H9 (cell line): ENCODE data around the gene ZNF688. TPM values are rescaled to one million over a fixed set of nuclear protein-coding genes. Genes with fewer than 3 reads are reported as not detected.

Experiments used
- DNase-seq: peaks from one replicate; pipeline ENCODE4 v3.0.0-alpha.2; 2017
- H2AFZ ChIP-seq: one replicate; pipeline ENCODE4 v1.6.1; 2013; ENCODE audit warnings: mild to moderate bottlenecking, low read length, control low read depth, moderate library complexity
- H2AK5ac ChIP-seq: 2 replicates; pipeline ENCODE4 v1.6.1; 2013; ENCODE audit warnings: low read length, control low read depth, mixed read lengths; ENCODE audit not compliant: insufficient read length
- H2BK120ac ChIP-seq: one replicate; pipeline ENCODE4 v1.6.1; 2013; ENCODE audit warnings: low read depth, mild to moderate bottlenecking, low read length, control low read depth, inconsistent platforms; ENCODE audit not compliant: poor library complexity, severe bottlenecking
- H2BK12ac ChIP-seq: 2 replicates; pipeline ENCODE4 v1.6.1; 2013; ENCODE audit warnings: low read length, control low read depth, mixed read lengths, low read depth; ENCODE audit not compliant: insufficient read length
- H2BK15ac ChIP-seq: 2 replicates; pipeline ENCODE4 v1.6.1; 2013; ENCODE audit warnings: low read depth, low read length, control low read depth
- H2BK20ac ChIP-seq: one replicate; pipeline ENCODE4 v1.6.1; 2013; ENCODE audit warnings: low read depth, mild to moderate bottlenecking, low read length, control low read depth, inconsistent platforms; ENCODE audit not compliant: poor library complexity, severe bottlenecking
- H2BK5ac ChIP-seq: 2 replicates; pipeline ENCODE4 v1.6.1; 2013; ENCODE audit warnings: low read length, control low read depth, mixed read lengths; ENCODE audit not compliant: insufficient read length
- H3K14ac ChIP-seq: 2 replicates; pipeline ENCODE4 v1.6.1; 2013; ENCODE audit warnings: low read length, control low read depth; ENCODE audit not compliant: insufficient read depth
- H3K18ac ChIP-seq: 2 replicates; pipeline ENCODE4 v1.6.1; 2013; ENCODE audit warnings: low read depth, mild to moderate bottlenecking, mixed read lengths, low read length, control low read depth; ENCODE audit not compliant: insufficient read length
- H3K23ac ChIP-seq: 2 replicates; pipeline ENCODE4 v1.6.1; 2013; ENCODE audit warnings: low read length, control low read depth, mixed read lengths, low read depth; ENCODE audit not compliant: insufficient read length
- H3K23me2 ChIP-seq: 2 replicates; pipeline ENCODE4 v1.6.1; 2013; ENCODE audit warnings: low read depth, mild to moderate bottlenecking, mixed read lengths, low read length, control low read depth; ENCODE audit not compliant: insufficient read length, poor library complexity, severe bottlenecking
- H3K27ac ChIP-seq: 2 replicates; pipeline ENCODE4 v1.5.1; 2013; ENCODE audit warnings: low read length, control low read depth, mixed read lengths, low read depth; ENCODE audit not compliant: insufficient read length
- H3K27me3 ChIP-seq: 2 replicates; pipeline ENCODE4 v1.6.1; 2013; ENCODE audit warnings: low read length, control low read depth, inconsistent platforms; ENCODE audit not compliant: insufficient read depth
- H3K4ac ChIP-seq: 2 replicates; pipeline ENCODE4 v1.6.1; 2013; ENCODE audit warnings: low read depth, mild to moderate bottlenecking, control low read depth, inconsistent platforms, low read length, moderate library complexity
- H3K4me1 ChIP-seq: 2 replicates; pipeline ENCODE4 v1.6.1; 2013; ENCODE audit warnings: low read length, control low read depth, inconsistent platforms; ENCODE audit not compliant: insufficient read depth
- H3K4me2 ChIP-seq: 2 replicates; pipeline ENCODE4 v1.6.1; 2013; ENCODE audit warnings: low read length, control low read depth, mixed read lengths; ENCODE audit not compliant: insufficient read length, insufficient read depth
- H3K56ac ChIP-seq: 2 replicates; pipeline ENCODE4 v1.6.1; 2013; ENCODE audit warnings: low read depth, mild to moderate bottlenecking, mixed read lengths, low read length, control low read depth; ENCODE audit not compliant: insufficient read length
- H3K79me1 ChIP-seq: 2 replicates; pipeline ENCODE4 v1.6.1; 2013; ENCODE audit warnings: low read depth, mild to moderate bottlenecking, moderate library complexity, low read length, control low read depth, inconsistent platforms; ENCODE audit not compliant: insufficient read depth, poor library complexity, severe bottlenecking
- H3K79me2 ChIP-seq: 2 replicates; pipeline ENCODE4 v1.6.1; 2013; ENCODE audit warnings: low read length, control low read depth, inconsistent platforms; ENCODE audit not compliant: insufficient read depth
- H3K9ac ChIP-seq: 2 replicates; pipeline ENCODE4 v1.6.1; 2013; ENCODE audit warnings: low read length, control low read depth, mixed read lengths; ENCODE audit not compliant: insufficient read length; ENCODE audit errors: extremely low read depth
- H3K9me3 ChIP-seq: one replicate; pipeline ENCODE4 v1.6.1; 2013; ENCODE audit warnings: low read depth, low read length, inconsistent platforms; ENCODE audit not compliant: control insufficient read depth
- H3T11ph ChIP-seq: one replicate; pipeline ENCODE4 v1.6.1; 2013; ENCODE audit warnings: mild to moderate bottlenecking, low read length, control low read depth, inconsistent platforms
- H4K20me1 ChIP-seq: one replicate; pipeline ENCODE4 v1.6.1; 2013; ENCODE audit not compliant: control insufficient read depth, insufficient read length, insufficient read depth
- H4K5ac ChIP-seq: 2 replicates; pipeline ENCODE4 v1.6.1; 2013; ENCODE audit warnings: low read depth, mild to moderate bottlenecking, mixed read lengths, low read length, control low read depth; ENCODE audit not compliant: insufficient read length
- H4K8ac ChIP-seq: replicated peaks from 2 replicates; pipeline ENCODE4 v1.6.1; 2013; ENCODE audit warnings: low read length, control low read depth, mixed read lengths, low read depth; ENCODE audit not compliant: insufficient read length
- H4K91ac ChIP-seq: 2 replicates; pipeline ENCODE4 v1.6.1; 2013; ENCODE audit warnings: low read depth, mild to moderate bottlenecking, moderate library complexity, mixed read lengths, low read length, control low read depth; ENCODE audit not compliant: insufficient read length
- H3K27ac Mint-ChIP-seq, 3 experiments: 2 replicates in 2 of 3; 3 replicates in 1 of 3; pipeline ENCODE4 v1.8.0; 2020 to 2021; ENCODE audit warnings: mixed read lengths in 3 of 3, mild to moderate bottlenecking in 1 of 3, moderate library complexity in 1 of 3
- H3K27me3 Mint-ChIP-seq: 2 replicates; pipeline ENCODE4 v1.8.0; 2021; ENCODE audit warnings: low read depth, mild to moderate bottlenecking, moderate library complexity, mixed read lengths
- H3K36me3 Mint-ChIP-seq, 3 experiments: 2 replicates in 2 of 3; 3 replicates in 1 of 3; pipeline ENCODE4 v1.8.0; 2020 to 2021; ENCODE audit warnings: low read depth in 3 of 3, mixed read lengths in 3 of 3; ENCODE audit not compliant: insufficient read depth in 1 of 3
- H3K4me1 Mint-ChIP-seq, 2 experiments: 2 replicates each; pipeline ENCODE4 v1.8.0; 2020; ENCODE audit warnings: mixed read lengths in 2 of 2
- H3K4me3 Mint-ChIP-seq, 2 experiments: 2 replicates in 1 of 2; 3 replicates in 1 of 2; pipeline ENCODE4 v1.8.0; 2020 to 2021; ENCODE audit warnings: mild to moderate bottlenecking in 2 of 2, mixed read lengths in 2 of 2, moderate library complexity in 1 of 2
- H3K9me3 Mint-ChIP-seq, 2 experiments: 2 replicates in 1 of 2; 3 replicates in 1 of 2; pipeline ENCODE4 v1.8.0; 2020; ENCODE audit warnings: mild to moderate bottlenecking in 2 of 2, mixed read lengths in 2 of 2, moderate library complexity in 1 of 2
- WGBS: extraction: QIAGEN DNeasy Blood & Tissue Kit; methylation state at CpG from one replicate; pipeline ENCODE4 v1.1.7; 2013; ENCODE audit warnings: missing lambda C conversion rate, low lambda C conversion rate, mixed read lengths; ENCODE audit not compliant: insufficient read length; ENCODE audit errors: extremely low coverage; 5-methylcytosine and 5-hydroxymethylcytosine counted together
- total RNA-seq: library from RNA; stranded (reverse); gene quantifications from 2 replicates; pipeline ENCODE4 v1.2.1, GENCODE V29; 2021
- TF ChIP-seq, protein P1 (sequence below): fragments of 200-600 bp; sonication (generic); conservative IDR thresholded peaks from 3 replicates; pipeline ENCODE4 v1.8.0; 2021; ENCODE audit warnings: antibody characterized with exemption, mild to moderate bottlenecking

Gene ZNF688
- total RNA-seq, 1 experiment from 2014 or later: 4.5 TPM

DNA sequence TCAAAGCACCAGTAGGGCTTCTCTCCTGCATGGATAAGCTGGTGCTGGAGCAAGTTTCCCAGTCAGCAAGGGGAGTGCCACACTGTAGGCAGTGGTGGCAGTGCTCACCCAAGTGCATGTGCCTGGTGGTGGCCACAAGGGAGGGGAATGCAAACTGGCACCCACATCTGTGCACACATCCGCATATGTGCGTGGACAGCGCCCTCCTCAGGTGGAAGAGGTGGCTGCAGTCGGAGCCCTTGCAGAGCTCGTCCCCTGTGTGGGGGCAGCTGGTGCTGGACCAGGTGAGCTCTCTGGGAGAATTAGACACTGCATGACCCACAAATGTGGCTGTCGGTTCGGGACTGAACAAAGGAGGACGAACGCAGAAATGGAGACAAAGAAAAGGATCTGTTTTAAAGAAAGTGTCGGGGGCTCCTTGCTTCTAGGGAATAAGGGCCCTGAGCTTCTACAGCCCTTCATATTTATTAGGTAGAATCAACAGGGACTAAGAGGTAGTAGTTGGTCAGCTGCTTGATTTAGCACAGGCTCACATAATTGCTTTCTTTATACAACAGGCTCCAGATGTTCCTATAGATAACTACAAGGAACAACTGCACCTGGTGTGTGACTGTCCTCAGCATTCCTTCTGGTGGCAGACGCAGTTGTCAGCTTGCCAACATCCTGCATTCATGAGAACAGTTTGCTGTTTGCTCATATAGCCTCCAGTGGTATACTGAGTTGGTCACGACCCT is 44.0 kb upstream of the ZNF688 start:
- TF ChIP-seq, protein P1, sequence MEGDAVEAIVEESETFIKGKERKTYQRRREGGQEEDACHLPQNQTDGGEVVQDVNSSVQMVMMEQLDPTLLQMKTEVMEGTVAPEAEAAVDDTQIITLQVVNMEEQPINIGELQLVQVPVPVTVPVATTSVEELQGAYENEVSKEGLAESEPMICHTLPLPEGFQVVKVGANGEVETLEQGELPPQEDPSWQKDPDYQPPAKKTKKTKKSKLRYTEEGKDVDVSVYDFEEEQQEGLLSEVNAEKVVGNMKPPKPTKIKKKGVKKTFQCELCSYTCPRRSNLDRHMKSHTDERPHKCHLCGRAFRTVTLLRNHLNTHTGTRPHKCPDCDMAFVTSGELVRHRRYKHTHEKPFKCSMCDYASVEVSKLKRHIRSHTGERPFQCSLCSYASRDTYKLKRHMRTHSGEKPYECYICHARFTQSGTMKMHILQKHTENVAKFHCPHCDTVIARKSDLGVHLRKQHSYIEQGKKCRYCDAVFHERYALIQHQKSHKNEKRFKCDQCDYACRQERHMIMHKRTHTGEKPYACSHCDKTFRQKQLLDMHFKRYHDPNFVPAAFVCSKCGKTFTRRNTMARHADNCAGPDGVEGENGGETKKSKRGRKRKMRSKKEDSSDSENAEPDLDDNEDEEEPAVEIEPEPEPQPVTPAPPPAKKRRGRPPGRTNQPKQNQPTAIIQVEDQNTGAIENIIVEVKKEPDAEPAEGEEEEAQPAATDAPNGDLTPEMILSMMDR: peak; percentile 99
- peaks cover 5% of the 10 kb centered on the region for H3K27me3 Mint-ChIP-seq
- Histone ChIP-seq H3K9me3 (no peaks in the 10 kb centered on the region), H3K79me1 (no peaks in the 10 kb centered on the region), H3K18ac (no peak overlapping the region), H3K56ac (no peak overlapping the region), H2BK120ac (no peak overlapping the region), H3K4ac (no peak overlapping the region), H3K23ac (no peak overlapping the region), H4K20me1 (no peaks in the 10 kb centered on the region), H4K5ac (no peak overlapping the region), H3K27me3 (no peaks in the 10 kb centered on the region), H2AK5ac (no peak overlapping the region), H3K27ac (no peak overlapping the region), H3K14ac (no peak overlapping the region), H2BK12ac (no peak overlapping the region), H2BK15ac (no peak overlapping the region), H3K23me2 (peaks cover 3% of the 10 kb centered on the region), H3K79me2 (no peaks in the 10 kb centered on the region), H2BK20ac (no peak overlapping the region), H4K8ac (no peak overlapping the region), H3K4me2 (no peak overlapping the region), H3K9ac (no peak overlapping the region), H2AFZ (no peak overlapping the region), H3K4me1 (no peaks in the 10 kb centered on the region), H2BK5ac (no peak overlapping the region), H4K91ac (no peak overlapping the region), H3T11ph (no peak overlapping the region)
- H3K36me3 Mint-ChIP-seq: peaks cover 0 to under 1% (median 0%) of the 10 kb centered on the region in 3 experiments; a peak in 1 of 7 replicates
- no CpG with 5 or more reads among the region's 12 CpGs for WGBS
- DNase-seq: peak; percentile 93
- H3K9me3 Mint-ChIP-seq: no peaks in the 10 kb centered on the region; a peak in 1 of 5 replicates
- 0 out of 5 replicates have a peak overlapping the region, but pooled peaks of 1 of the 2 experiments have one; percentile 2 for H3K4me3 Mint-ChIP-seq
- H3K27ac Mint-ChIP-seq: no peak overlapping the region
- peaks cover 1 to 6% of the 10 kb centered on the region in 2 experiments for H3K4me1 Mint-ChIP-seq
